HK-2 (cell line): ENCODE measurements around the gene CXXC5.

ENCODE experiments used
- DNase-seq: peaks from one replicate; pipeline ENCODE4 v3.0.0-alpha.2; 2018; ENCODE audit not compliant: unreplicated experiment

Gene CXXC5

GRCh38 chr5:139680368-139681111 lies 32.4 kb downstream of the CXXC5 start:
- no peak for DNase-seq

GRCh38 chr5:139681112-139681458 lies 32.9 kb downstream of the CXXC5 start:
- DNase-seq: no peak

GRCh38 chr5:139681466-139681865 lies 33.3 kb downstream of the CXXC5 start:
- DNase-seq: no peak

DNA sequence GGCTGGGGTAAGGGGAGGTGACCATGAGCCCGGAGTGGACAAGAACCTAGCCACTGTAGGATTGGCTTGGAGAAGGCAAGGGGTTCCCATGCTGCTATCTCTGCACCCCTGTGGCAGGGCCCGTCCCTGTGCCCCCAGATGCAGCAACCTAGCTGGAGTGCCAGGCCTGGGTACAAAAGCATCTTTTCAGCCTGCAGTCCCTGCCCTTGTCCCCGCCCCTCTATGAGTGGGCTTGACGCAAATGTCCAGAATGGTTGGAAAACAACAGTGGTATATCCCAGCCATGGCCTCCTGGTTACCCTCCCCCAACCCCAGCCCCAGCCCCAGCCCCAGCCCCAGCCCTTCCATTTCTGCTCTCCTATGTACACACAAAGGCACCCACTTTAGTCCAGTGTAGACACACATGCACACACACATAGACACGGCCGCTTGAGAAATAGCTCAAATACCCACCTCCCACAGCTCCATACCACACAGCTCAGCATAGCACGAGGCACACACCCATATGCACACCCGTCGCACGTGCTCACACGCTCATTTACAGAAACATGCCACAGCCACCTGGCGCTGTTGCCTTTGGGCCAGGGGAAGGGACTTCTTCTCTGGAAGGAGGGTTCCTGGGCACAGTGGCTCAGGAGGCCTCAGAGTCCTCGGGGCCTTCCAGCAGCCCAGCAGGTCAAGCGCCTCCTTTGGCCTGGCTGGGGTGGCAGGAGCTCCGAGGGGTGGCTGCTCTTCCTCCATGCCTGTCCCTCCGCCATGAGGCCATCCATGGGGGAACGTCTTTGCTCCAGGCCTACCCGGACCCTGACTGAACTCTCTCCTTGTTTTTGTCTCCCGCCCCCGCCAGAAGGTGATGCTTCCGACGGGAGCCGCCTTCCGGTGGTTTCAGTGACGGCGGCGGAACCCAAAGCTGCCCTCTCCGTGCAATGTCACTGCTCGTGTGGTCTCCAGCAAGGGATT lies 34.1 kb downstream of the CXXC5 start:
- no peak for DNase-seq

DNA sequence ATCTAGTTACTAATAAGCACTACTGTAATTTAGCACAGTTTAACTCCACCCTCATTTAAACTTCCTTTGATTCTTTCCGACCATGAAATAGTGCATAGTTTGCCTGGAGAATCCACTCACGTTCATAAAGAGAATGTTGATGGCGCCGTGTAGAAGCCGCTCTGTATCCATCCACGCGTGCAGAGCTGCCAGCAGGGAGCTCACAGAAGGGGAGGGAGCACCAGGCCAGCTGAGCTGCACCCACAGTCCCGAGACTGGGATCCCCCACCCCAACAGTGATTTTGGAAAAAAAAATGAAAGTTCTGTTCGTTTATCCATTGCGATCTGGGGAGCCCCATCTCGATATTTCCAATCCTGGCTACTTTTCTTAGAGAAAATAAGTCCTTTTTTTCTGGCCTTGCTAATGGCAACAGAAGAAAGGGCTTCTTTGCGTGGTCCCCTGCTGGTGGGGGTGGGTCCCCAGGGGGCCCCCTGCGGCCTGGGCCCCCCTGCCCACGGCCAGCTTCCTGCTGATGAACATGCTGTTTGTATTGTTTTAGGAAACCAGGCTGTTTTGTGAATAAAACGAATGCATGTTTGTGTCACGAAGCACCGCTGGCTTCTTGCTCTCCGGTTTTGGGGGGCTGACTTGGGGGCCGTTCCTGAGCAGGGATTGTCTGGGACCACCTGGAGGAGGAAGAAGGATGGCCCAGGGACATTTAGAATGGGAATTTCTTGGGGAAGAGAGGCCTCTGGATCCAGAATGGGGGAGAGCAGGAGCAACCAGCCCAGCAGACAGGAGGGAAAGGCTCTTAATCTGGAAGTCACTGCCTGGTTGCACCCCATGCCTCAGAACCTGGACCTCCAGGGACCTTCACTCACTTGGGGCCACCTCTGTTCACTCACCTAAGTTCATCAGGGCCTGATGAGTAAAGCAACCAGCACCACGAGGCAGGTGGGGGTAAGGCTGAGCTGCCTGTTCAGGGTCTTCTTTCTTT lies 35.4 kb downstream of the CXXC5 start:
- no peak for DNase-seq

DNA sequence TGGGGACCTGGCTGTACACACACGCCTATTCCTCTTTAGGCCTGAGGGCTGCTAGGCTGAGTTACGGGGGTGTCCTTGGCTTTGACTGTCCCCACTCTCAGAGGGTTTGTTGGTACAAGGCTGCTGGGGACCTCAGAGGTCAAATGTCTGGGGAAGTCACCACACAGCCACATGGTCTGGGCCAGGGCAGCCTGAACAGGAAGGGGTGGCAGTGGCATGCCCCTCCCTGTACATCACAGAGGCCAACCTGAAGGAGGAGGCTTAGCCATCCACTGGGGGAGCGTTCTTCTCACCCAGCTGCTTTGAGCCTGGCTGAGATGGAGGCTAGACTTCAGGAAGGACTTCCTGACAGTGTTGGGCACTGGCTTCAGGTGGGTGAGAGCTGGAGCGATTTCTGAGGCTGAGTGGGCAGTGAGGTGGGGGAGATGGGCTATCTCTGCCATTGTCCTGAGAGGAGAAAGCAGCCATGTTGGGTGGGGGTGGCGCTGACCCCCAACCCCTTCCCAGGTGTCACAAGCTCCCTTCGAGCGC lies 36.3 kb downstream of the CXXC5 start:
- no peak for DNase-seq

GRCh38 chr5:139684881-139685749 lies 37.0 kb downstream of the CXXC5 start:
- no peak for DNase-seq

DNA sequence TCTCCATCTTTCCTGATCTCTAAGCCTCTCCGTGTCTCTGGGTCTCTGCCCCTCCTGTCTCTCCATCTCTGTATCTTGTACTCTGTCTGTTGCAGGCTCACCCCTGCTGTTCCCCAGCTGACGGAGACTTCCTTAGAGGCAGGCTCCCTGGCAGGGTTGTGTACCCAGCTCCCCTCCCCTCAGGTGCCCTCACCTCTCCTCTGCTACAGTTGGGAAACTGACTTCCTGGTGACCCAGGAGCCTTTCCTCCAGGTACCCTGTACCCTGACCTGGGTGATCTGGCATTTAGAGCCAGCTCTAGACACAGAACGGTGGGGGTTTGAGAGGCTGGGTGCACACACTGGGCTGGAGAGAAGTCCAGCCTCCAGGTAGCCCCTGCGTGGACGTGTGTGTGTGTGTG lies 37.7 kb downstream of the CXXC5 start:
- DNase-seq: no peak

- DNase-seq: no peak
Measured at GRCh38 chr5:139686356-139686705, 38.2 kb downstream of the CXXC5 start.

DNA sequence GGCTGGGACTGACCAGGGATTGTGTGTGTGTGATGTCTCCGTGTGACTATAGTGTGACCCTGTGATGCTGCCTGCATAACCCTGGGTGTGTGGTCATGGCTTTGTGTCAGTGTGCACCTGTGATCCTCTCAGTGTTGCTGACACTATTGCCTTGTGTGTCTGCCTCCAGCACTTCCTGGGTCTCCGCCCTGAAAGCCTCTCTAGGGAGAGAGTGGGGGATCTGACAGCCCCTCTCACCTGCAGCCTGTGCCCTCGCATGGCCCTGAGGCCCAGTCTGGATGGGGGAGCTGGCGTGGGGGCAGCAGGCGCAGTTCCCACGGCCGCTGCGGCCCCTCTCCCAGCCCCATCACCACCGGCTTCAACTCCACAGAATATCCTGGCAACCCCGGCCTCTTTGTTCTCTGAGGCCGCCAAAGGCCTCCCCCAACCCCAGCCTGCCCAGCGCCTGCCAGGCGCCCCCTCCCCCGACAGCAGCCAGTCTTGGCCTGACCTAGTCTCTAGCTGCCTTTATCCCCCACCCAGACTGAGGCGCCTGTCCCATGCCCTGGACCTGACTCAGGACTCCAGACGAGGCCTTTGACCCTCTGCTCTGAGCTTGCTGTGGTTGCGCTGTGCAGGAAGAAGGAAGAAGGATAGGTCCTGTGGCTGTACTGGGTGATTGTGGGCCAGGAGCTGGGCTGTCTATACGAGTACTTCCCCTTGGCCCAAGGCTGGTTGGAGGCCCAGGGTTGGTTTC lies 38.7 kb downstream of the CXXC5 start:
- DNase-seq: no peak

DNA sequence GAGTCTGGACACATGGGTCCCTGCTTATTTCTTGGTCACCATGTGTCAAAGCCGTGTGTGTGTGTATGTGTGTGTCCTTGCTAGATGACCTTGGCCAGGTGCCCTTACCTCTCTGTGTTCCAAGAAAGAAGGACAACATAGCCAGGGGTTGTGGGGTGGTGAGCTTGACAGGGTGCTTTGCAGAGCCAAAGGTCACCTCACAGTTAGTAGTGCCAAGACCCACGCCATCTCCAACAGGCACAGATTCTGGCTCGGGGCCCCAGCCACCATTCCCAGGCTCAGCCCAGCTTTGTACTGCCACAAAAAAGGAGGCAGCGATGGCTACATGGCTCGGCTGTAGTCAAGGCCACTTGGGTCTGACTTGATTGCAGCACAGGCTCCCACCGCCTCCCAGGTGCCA lies 39.5 kb downstream of the CXXC5 start:
- no peak for DNase-seq

GRCh38 chr5:139688088-139688702 lies 40.0 kb downstream of the CXXC5 start:
- DNase-seq: no peak

DNA sequence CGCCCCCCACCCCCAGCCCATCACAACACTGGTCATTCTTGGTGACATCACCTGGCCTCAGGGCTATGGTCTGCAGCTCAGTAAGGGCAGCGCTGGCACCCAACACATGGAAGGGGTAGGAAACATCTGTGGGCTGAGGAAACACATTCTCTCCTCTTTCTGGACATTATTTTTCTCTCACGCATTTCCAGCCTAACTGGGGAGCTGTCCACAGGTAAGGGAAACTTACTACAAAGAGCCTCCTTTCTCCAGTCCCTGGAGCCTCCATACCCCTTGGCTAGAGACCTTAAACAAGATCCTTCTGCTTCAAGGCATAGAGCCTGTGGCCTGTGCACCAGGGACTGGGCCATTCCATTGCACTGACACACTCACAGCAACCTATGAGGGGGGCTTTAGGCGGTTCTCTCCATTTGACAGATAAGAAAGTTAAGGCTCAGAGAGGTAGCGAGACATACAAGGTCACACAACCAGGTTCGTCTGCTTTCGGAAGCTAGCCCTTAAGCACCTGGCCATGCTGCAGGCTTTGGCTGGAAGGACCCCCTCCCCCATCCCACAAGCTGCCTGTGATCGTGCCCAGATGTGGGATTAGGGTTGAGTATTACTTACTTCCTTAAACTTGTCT lies 40.7 kb downstream of the CXXC5 start:
- DNase-seq: no peak

- DNase-seq: peak; percentile 60
Measured at GRCh38 chr5:139689631-139690063, 41.5 kb downstream of the CXXC5 start.

DNA sequence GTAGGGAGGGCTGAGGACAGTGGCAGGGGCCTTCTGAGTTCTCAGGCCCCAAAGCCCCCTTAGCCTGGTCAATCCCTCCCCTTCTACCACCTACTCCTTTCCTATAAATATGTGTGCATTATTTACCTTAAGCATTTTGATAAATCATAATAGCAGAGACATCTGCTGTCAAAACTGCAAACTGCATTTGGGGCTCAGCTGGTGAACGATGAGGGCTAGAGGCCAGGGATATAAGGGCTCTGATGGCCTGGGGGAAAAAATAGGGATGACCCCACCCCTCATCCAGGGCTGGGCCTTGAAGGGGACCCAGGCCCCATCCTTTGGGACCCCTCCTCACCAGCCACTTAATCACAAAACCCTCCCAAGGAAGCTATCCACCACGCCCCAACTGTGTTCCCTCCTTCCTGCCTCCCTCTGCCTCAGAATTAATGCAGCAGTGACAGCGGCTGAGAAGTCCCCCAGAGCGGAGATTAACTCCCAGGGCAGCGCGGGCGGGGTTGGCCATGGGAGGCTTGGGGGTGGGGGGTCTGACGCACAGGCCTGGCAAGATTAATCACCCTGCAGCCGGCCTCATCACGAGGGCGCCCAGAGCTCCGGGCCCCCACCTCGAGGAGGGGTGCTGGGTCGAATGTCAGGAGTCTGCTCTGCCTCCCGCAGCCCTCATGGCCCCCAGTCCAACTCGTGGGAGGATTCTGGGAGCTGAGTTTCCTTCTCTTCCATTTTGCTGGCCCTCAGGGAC lies 42.1 kb downstream of the CXXC5 start:
- DNase-seq: peak; percentile 84

- DNase-seq: no peak
Measured at GRCh38 chr5:139690803-139691629, 42.9 kb downstream of the CXXC5 start.

GRCh38 chr5:139692148-139692547 lies 44.0 kb downstream of the CXXC5 start:
- DNase-seq: no peak
